NCI-H2227 treated with DMSO at 0.1 percent for 48 hours (cell line): ENCODE measurements around the gene DOCK4.

Experiments
- DNase-seq: peaks from one replicate; lab custom pipeline; 2025; lab: John Stamatoyannopoulos, UW

Gene DOCK4

GRCh38 chr7:111894518-111894917 lies 311.7 kb downstream of the DOCK4 start:
- DNase-seq: no peak

- DNase-seq: no peak
Observed at GRCh38 chr7:111893190-111893589, 313.0 kb downstream of the DOCK4 start.

GRCh38 chr7:111892588-111892987 lies 313.6 kb downstream of the DOCK4 start:
- no peak for DNase-seq

GRCh38 chr7:111887734-111888133 lies 318.5 kb downstream of the DOCK4 start:
- DNase-seq: no peak

- DNase-seq: no peak
Observed at GRCh38 chr7:111886233-111886632, 320.0 kb downstream of the DOCK4 start.

GRCh38 chr7:111883241-111883640 lies 323.0 kb downstream of the DOCK4 start:
- no peak for DNase-seq

- no peak for DNase-seq
Observed at GRCh38 chr7:111878785-111879184, 327.4 kb downstream of the DOCK4 start.

GRCh38 chr7:111877931-111878330 lies 328.3 kb downstream of the DOCK4 start:
- no peak for DNase-seq

- DNase-seq: no peak
Observed at GRCh38 chr7:111873963-111874690, 332.1 kb downstream of the DOCK4 start.

- DNase-seq: no peak
Observed at GRCh38 chr7:111873326-111873646, 332.9 kb downstream of the DOCK4 start.

- no peak for DNase-seq
Observed at GRCh38 chr7:111872450-111873325, 333.5 kb downstream of the DOCK4 start.

- no peak for DNase-seq
Observed at GRCh38 chr7:111871283-111871682, 334.9 kb downstream of the DOCK4 start.

- no peak for DNase-seq
Observed at GRCh38 chr7:111869280-111869679, 336.9 kb downstream of the DOCK4 start.

- DNase-seq: no peak
Observed at GRCh38 chr7:111867348-111867931, 338.8 kb downstream of the DOCK4 start.

GRCh38 chr7:111866787-111867186 lies 339.4 kb downstream of the DOCK4 start:
- DNase-seq: no peak

- no peak for DNase-seq
Observed at GRCh38 chr7:111865430-111865829, 340.8 kb downstream of the DOCK4 start.

GRCh38 chr7:111864291-111864976 lies 341.8 kb downstream of the DOCK4 start:
- no peak for DNase-seq

GRCh38 chr7:111863269-111863668 lies 342.9 kb downstream of the DOCK4 start:
- DNase-seq: no peak

- no peak for DNase-seq
Observed at GRCh38 chr7:111860248-111860647, 346.0 kb downstream of the DOCK4 start.

GRCh38 chr7:111858331-111858730 lies 347.9 kb downstream of the DOCK4 start:
- no peak for DNase-seq

- peak; percentile 35 for DNase-seq
Observed at GRCh38 chr7:111855842-111856227, 350.4 kb downstream of the DOCK4 start.

- DNase-seq: peak; percentile 30
Observed at GRCh38 chr7:111855161-111855841, 350.9 kb downstream of the DOCK4 start.
